NCI-H748 (cell line): ENCODE data around the gene SDC1.

Experiments
- DNase-seq: peaks from one replicate; lab custom pipeline; 2025; ENCODE audit not compliant: unreplicated experiment; lab: John Stamatoyannopoulos, UW

SDC1 gene

GRCh38 chr2:20215183-20216040 is 9.5 kb downstream of the SDC1 start:
- DNase-seq: no peak

GRCh38 chr2:20214566-20215182 is 10.3 kb downstream of the SDC1 start:
- no peak for DNase-seq

GRCh38 chr2:20213651-20214565 is 11.0 kb downstream of the SDC1 start:
- DNase-seq: peak; percentile 12

- no peak for DNase-seq
These were observed 11.9 kb downstream of the SDC1 start for GRCh38 chr2:20212871-20213503.

GRCh38 chr2:20212459-20212870 is 12.5 kb downstream of the SDC1 start:
- DNase-seq: no peak

GRCh38 chr2:20211860-20212458 is 13.0 kb downstream of the SDC1 start:
- no peak for DNase-seq

- DNase-seq: no peak
These were observed 13.5 kb downstream of the SDC1 start for GRCh38 chr2:20211420-20211819.

- DNase-seq: no peak
These were observed 14.5 kb downstream of the SDC1 start for GRCh38 chr2:20210462-20210861.

- no peak for DNase-seq
These were observed 15.4 kb downstream of the SDC1 start for GRCh38 chr2:20209373-20210109.

- no peak for DNase-seq
These were observed 16.5 kb downstream of the SDC1 start for GRCh38 chr2:20208476-20208859.

- no peak for DNase-seq
These were observed 17.9 kb downstream of the SDC1 start for GRCh38 chr2:20207051-20207450.

- no peak for DNase-seq
These were observed 18.9 kb downstream of the SDC1 start for GRCh38 chr2:20205915-20206524.

- no peak for DNase-seq
These were observed 19.9 kb downstream of the SDC1 start for GRCh38 chr2:20205069-20205468.

- no peak for DNase-seq
These were observed 21.3 kb downstream of the SDC1 start for GRCh38 chr2:20203521-20204225.

GRCh38 chr2:20203072-20203471 is 21.9 kb downstream of the SDC1 start:
- no peak for DNase-seq

- DNase-seq: no peak
These were observed 23.3 kb downstream of the SDC1 start for GRCh38 chr2:20201671-20202070.

- no peak for DNase-seq
These were observed 24.0 kb downstream of the SDC1 start for GRCh38 chr2:20200697-20201555.
